22Rv1 (cell line): ENCODE results near the gene SORBS1.

Source experiments
- H3K27ac ChIP-seq: fragments of 450-650 bp; 2 replicates; pipeline ENCODE4 v1.5.1; 2017
- CTCF ChIP-seq: fragments of 450-650 bp; IDR thresholded peaks from 2 replicates; pipeline ENCODE4 v1.5.1; 2017; ENCODE audit warnings: mild to moderate bottlenecking
- ZFX ChIP-seq: fragments of 450-650 bp; IDR thresholded peaks from 2 replicates; pipeline ENCODE4 v1.6.1; 2017; ENCODE audit warnings: antibody characterized with exemption, borderline replicate concordance

Gene SORBS1

DNA sequence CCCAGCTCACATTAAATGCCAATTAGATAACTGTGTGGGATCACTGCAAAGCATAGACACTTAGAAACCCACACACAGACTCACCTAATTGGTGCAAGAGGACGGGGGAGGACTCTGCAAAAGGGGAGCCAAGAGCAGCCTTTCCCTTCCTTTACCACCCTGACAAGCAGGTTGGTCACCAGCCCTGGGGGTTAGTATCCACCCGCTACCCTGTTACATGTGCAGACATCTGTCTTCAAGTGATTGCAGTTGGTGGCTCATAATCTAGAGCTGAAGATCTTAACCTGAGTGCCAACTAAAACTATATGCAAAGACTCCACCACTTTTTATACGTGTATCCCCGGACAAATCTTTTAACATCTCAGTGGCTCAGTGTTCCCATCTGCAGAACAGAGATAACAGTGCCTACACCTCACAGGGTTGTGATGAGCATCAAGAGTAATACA, 56.9 kb downstream of the SORBS1 start:
- TF ChIP-seq ZFX (no peak), CTCF (no peak)
- no peak overlapping the region for H3K27ac ChIP-seq

- H3K27ac ChIP-seq = no peak overlapping the region
- TF ChIP-seq CTCF (no peak), ZFX (no peak)
Observed at GRCh38 chr10:95503526-95503925, 57.6 kb downstream of the SORBS1 start.

- no peak for TF ChIP-seq ZFX
- TF ChIP-seq CTCF = no peak
- no peak overlapping the region for H3K27ac ChIP-seq
Observed at GRCh38 chr10:95503001-95503400, 58.2 kb downstream of the SORBS1 start.

- TF ChIP-seq CTCF (no peak), ZFX (no peak)
- no peak overlapping the region for H3K27ac ChIP-seq
Observed at GRCh38 chr10:95502377-95502776, 58.8 kb downstream of the SORBS1 start.

- TF ChIP-seq ZFX = no peak
- TF ChIP-seq CTCF = no peak
- no peak overlapping the region for H3K27ac ChIP-seq
Observed at GRCh38 chr10:95501203-95502094, 59.7 kb downstream of the SORBS1 start.

DNA sequence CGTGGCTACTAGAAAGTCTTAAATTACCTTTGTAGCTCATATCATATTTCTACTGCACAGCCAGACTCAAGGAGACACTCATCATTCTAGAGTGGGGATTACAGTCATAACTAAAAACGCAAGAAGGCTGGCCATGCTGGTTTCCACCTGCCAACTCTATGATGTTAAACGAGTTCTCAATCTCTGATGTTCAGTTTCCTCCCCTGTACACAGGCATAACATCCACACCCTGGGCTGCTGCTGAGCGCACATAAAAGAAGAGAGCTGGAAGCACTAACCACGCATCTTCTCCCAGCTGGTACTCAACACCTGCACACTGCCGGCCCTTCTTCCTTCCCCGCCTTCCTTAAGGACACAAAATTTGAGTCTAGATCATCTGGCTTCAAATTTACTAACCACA, 60.5 kb downstream of the SORBS1 start:
- TF ChIP-seq CTCF (no peak), ZFX (no peak)
- H3K27ac ChIP-seq = no peak overlapping the region

GRCh38 chr10:95500097-95500496, 61.1 kb downstream of the SORBS1 start:
- no peak overlapping the region for H3K27ac ChIP-seq
- no peak for TF ChIP-seq CTCF
